OCI-LY7 (cell line): Measurements from ENCODE around the gene CNTN4. TPM values are rescaled to one million over a fixed set of nuclear protein-coding genes. Genes with fewer than 3 reads are reported as not detected.

Source experiments
- BruUV-seq: library from RNA; stranded (reverse); fragments of 400-500 nt; replicated peaks from 2 replicates; lab custom pipeline; 2021; lab: Mats Ljungman, UMichigan
- CTCF ChIA-PET: fragments of 300-600 bp; sonication (Branson Sonifier 250); formaldehyde crosslinking; loops from one replicate; lab custom pipeline; 2022; ENCODE audit warnings: antibody characterized with exemption; ENCODE audit not compliant: unreplicated experiment; lab: Charles Lee
- POLR2A ChIA-PET: fragments of 300-600 bp; sonication (Branson Sonifier 250); formaldehyde crosslinking; loops from one replicate; lab custom pipeline; 2022; ENCODE audit warnings: antibody characterized with exemption; lab: Charles Lee
- DNase-seq: peaks from one replicate; pipeline ENCODE4 v3.0.0-alpha.2; 2015; ENCODE audit warnings: low spot score
- H2AFZ ChIP-seq: fragments of 200-600 bp; sonication (generic), shearing (Covaris generic); 2 replicates; pipeline ENCODE4 v1.6.1; 2014; ENCODE audit warnings: mild to moderate bottlenecking, antibody characterized with exemption, low read length, moderate library complexity
- H3K27ac ChIP-seq: fragments of 200-600 bp; sonication (generic); 2 replicates; pipeline ENCODE4 v1.5.1; 2014; ENCODE audit warnings: mixed run types, low read depth, mild to moderate bottlenecking, moderate library complexity, low read length, inconsistent platforms; ENCODE audit not compliant: poor library complexity, severe bottlenecking
- H3K36me3 ChIP-seq: fragments of 200-600 bp; sonication (generic); 2 replicates; pipeline ENCODE4 v1.6.1; 2014; ENCODE audit warnings: mild to moderate bottlenecking, antibody characterized with exemption, low read length, moderate library complexity, mixed read lengths; ENCODE audit not compliant: insufficient read depth
- H3K4me1 ChIP-seq: fragments of 200-600 bp; sonication (generic); 2 replicates; pipeline ENCODE4 v1.5.1; 2014; ENCODE audit warnings: mild to moderate bottlenecking, low read length; ENCODE audit not compliant: insufficient read depth, poor library complexity, severe bottlenecking
- H3K4me2 ChIP-seq: fragments of 200-600 bp; sonication (generic); 2 replicates; pipeline ENCODE4 v1.6.1; 2014; ENCODE audit warnings: mild to moderate bottlenecking, low read length
- H3K4me3 ChIP-seq: fragments of 200-600 bp; sonication (generic); 2 replicates; pipeline ENCODE4 v1.5.1; 2014; ENCODE audit warnings: mild to moderate bottlenecking, low read depth, low read length; ENCODE audit not compliant: poor library complexity, severe bottlenecking
- H3K79me2 ChIP-seq: fragments of 200-600 bp; sonication (generic); 2 replicates; pipeline ENCODE4 v1.6.1; 2016; ENCODE audit warnings: low read depth, mild to moderate bottlenecking, low read length, moderate library complexity, mixed read lengths; ENCODE audit not compliant: insufficient read depth
- H3K9me2 ChIP-seq: fragments of 200-600 bp; sonication (generic); 2 replicates; pipeline ENCODE4 v1.6.1; 2016; ENCODE audit warnings: mild to moderate bottlenecking, low read length, mixed read lengths; ENCODE audit not compliant: insufficient read depth
- H3K9me3 ChIP-seq: fragments of 200-600 bp; sonication (generic); 2 replicates; pipeline ENCODE4 v1.6.1; 2014; ENCODE audit warnings: mild to moderate bottlenecking, mixed run types, low read length, mixed read lengths
- H4K20me1 ChIP-seq: fragments of 200-600 bp; sonication (generic); 2 replicates; pipeline ENCODE4 v1.6.1; 2014; ENCODE audit warnings: mild to moderate bottlenecking, antibody characterized with exemption, low read length, moderate library complexity, mixed read lengths; ENCODE audit not compliant: insufficient read depth
- CTCF ChIP-seq: fragments of 200-600 bp; sonication (generic); conservative IDR thresholded peaks from 2 replicates; pipeline ENCODE4 v1.5.1; 2014; ENCODE audit warnings: mild to moderate bottlenecking, antibody characterized with exemption, low read length, moderate library complexity, mixed read lengths
- EZH2phosphoT487 ChIP-seq: fragments of 200-600 bp; sonication (generic); IDR thresholded peaks from 2 replicates; pipeline ENCODE4 v1.6.1; 2018; ENCODE audit warnings: low read depth, borderline replicate concordance, mild to moderate bottlenecking, mixed run types, antibody characterized with exemption, low read length, moderate library complexity, mixed read lengths
- intact Hi-C: fragments of 100-400 bp; cut with micrococcal nuclease; formaldehyde crosslinking; loops from one replicate; pipeline ENCODE4 v1.10.0; 2022; ENCODE audit not compliant: unreplicated experiment
- total RNA-seq, 2 experiments: library from RNA; depleted of rRNA in 1 of 2; stranded (reverse); fragments of >200 nt in 1 of 2; shearing (Covaris generic) in 1 of 2; gene quantifications; 2 replicates each; pipeline ENCODE4 v1.2.3, GENCODE V29; 2014 to 2022

CNTN4 gene
- total RNA-seq, 2 experiments from 2014 or later, result not detected

- ChIA-PET CTCF (no interaction called here), POLR2A (no interaction called here)
- no TSS peak for BruUV-seq
- no peak for DNase-seq
- no peak overlapping the region for H3K4me3 ChIP-seq
- TF ChIP-seq EZH2phosphoT487, result no peak
- no peak for TF ChIP-seq CTCF
- H3K4me2 ChIP-seq, result no peak overlapping the region
- H2AFZ ChIP-seq, result no peak overlapping the region
- H3K27ac ChIP-seq, result no peak overlapping the region
- no peaks in the 10 kb centered on the region for H4K20me1 ChIP-seq
- H3K79me2 ChIP-seq, result no peaks in the 10 kb centered on the region
- H3K36me3 ChIP-seq, result no peaks in the 10 kb centered on the region
- H3K9me2 ChIP-seq, result no peaks in the 10 kb centered on the region; the same call in 1 of the 2 replicates
- H3K4me1 ChIP-seq, result peaks cover 5% of the 10 kb centered on the region
- intact Hi-C loops, result no loop called here
- H3K9me3 ChIP-seq, result no peaks in the 10 kb centered on the region
Observed at GRCh38 chr3:3102751-3103150, 1004.1 kb downstream of the CNTN4 start.

- Histone ChIP-seq H2AFZ (no peak overlapping the region), H3K9me2 (no peaks in the 10 kb centered on the region; the same call in 1 of the 2 replicates), H3K4me2 (no peak overlapping the region), H4K20me1 (no peaks in the 10 kb centered on the region), H3K9me3 (no peaks in the 10 kb centered on the region), H3K79me2 (no peaks in the 10 kb centered on the region), H3K4me1 (peaks cover 5% of the 10 kb centered on the region), H3K36me3 (no peaks in the 10 kb centered on the region), H3K4me3 (no peak overlapping the region), H3K27ac (no peak overlapping the region)
- TF ChIP-seq EZH2phosphoT487 (no peak), CTCF (no peak)
- ChIA-PET CTCF (no interaction called here), POLR2A (interaction anchor here (1.3 kb wide), 1 partner anchor 11 kb away, joined by 5 read pairs; no protein-coding TSS in a partner anchor)
- DNase-seq, result no peak
- BruUV-seq, result no TSS peak
- intact Hi-C loops, result no loop called here
Observed at GRCh38 chr3:3105246-3105645, 1006.6 kb downstream of the CNTN4 start.

GRCh38 chr3:3105815-3106214 is 1007.1 kb downstream of the CNTN4 start:
- Histone ChIP-seq H3K4me3 (no peak overlapping the region), H3K9me3 (no peaks in the 10 kb centered on the region), H2AFZ (no peak overlapping the region), H3K9me2 (no peaks in the 10 kb centered on the region; the same call in 1 of the 2 replicates), H3K4me1 (peaks cover 5% of the 10 kb centered on the region), H3K79me2 (no peaks in the 10 kb centered on the region), H4K20me1 (no peaks in the 10 kb centered on the region), H3K27ac (no peak overlapping the region), H3K4me2 (no peak overlapping the region), H3K36me3 (no peaks in the 10 kb centered on the region)
- ChIA-PET POLR2A (interaction anchor here (0.9 to 1.3 kb wide), 2 partner anchors 10 to 56 kb away, joined by 4 to 5 read pairs; no protein-coding TSS in a partner anchor), CTCF (no interaction called here)
- DNase-seq, result no peak
- TF ChIP-seq CTCF, result no peak
- no peak for TF ChIP-seq EZH2phosphoT487
- intact Hi-C loops, result no loop called here
- no TSS peak for BruUV-seq
